A673 (cell line): ENCODE data around the gene NRF1.

ENCODE experiments used
- CTCF ChIP-seq: fragments of 300-800, 200-600 bp; sonication (generic); conservative IDR thresholded peaks from 2 replicates; pipeline ENCODE4 v1.5.1; 2017; ENCODE audit warnings: low read depth, mild to moderate bottlenecking, antibody characterized with exemption, low read length, moderate library complexity, mixed read lengths
- EZH2 ChIP-seq: fragments of 200-600 bp; sonication (generic); IDR thresholded peaks from 2 replicates; pipeline ENCODE4 v1.6.1; 2017; ENCODE audit warnings: borderline replicate concordance, low read depth, mild to moderate bottlenecking, mixed read lengths, antibody characterized with exemption, low read length; ENCODE audit not compliant: poor library complexity, severe bottlenecking

GRCh38 chr7:129650056-129650758, 38.7 kb downstream of the NRF1 start:
- TF ChIP-seq CTCF, result no peak
- no peak for TF ChIP-seq EZH2
